GM23248 (cell line): ENCODE measurements around the gene DMRT1. TPM values are rescaled to one million over a fixed set of nuclear protein-coding genes. Genes with fewer than 3 reads are reported as not detected.

ENCODE experiments used
- DNase-seq: peaks from one replicate; pipeline ENCODE4 v3.0.0-alpha.2; 2015
- H2AFZ ChIP-seq: fragments of 200-600 bp; sonication (generic); 2 replicates; pipeline ENCODE4 v1.6.1; 2016; ENCODE audit warnings: antibody characterized with exemption
- H3F3A ChIP-seq: fragments of 200-600 bp; sonication (generic); 2 replicates; pipeline ENCODE4 v1.6.1; 2016; ENCODE audit warnings: mild to moderate bottlenecking, antibody characterized with exemption, mixed run types; ENCODE audit not compliant: insufficient read depth
- H3K27ac ChIP-seq: fragments of 200-600 bp; sonication (generic); 2 replicates; pipeline ENCODE4 v1.5.1; 2016; ENCODE audit warnings: mild to moderate bottlenecking
- H3K27me3 ChIP-seq: fragments of 200-600 bp; sonication (generic); replicated peaks from 2 replicates; pipeline ENCODE4 v1.6.1; 2016; ENCODE audit warnings: mild to moderate bottlenecking; ENCODE audit not compliant: insufficient read depth
- H3K36me3 ChIP-seq: fragments of 200-600 bp; sonication (generic); 2 replicates; pipeline ENCODE4 v1.6.1; 2016; ENCODE audit warnings: low read depth, mild to moderate bottlenecking
- H3K4me1 ChIP-seq: fragments of 200-600 bp; sonication (generic); 2 replicates; pipeline ENCODE4 v1.6.1; 2016; ENCODE audit warnings: mild to moderate bottlenecking; ENCODE audit not compliant: insufficient read depth
- H3K4me2 ChIP-seq: fragments of 200-600 bp; sonication (generic); one replicate; pipeline ENCODE4 v1.6.1; 2016; ENCODE audit warnings: mild to moderate bottlenecking; ENCODE audit not compliant: unreplicated experiment
- H3K4me3 ChIP-seq: fragments of 200-600 bp; sonication (generic); 2 replicates; pipeline ENCODE4 v1.5.1; 2016; ENCODE audit warnings: mild to moderate bottlenecking
- H3K79me2 ChIP-seq: fragments of 200-600 bp; sonication (generic); 2 replicates; pipeline ENCODE4 v1.6.1; 2016; ENCODE audit warnings: mild to moderate bottlenecking; ENCODE audit not compliant: insufficient read depth
- H3K9ac ChIP-seq: fragments of 200-600 bp; sonication (generic); 2 replicates; pipeline ENCODE4 v1.6.1; 2016; ENCODE audit warnings: mild to moderate bottlenecking
- H3K9me2 ChIP-seq: fragments of 200-600 bp; sonication (generic); 2 replicates; pipeline ENCODE4 v1.6.1; 2016; ENCODE audit warnings: mixed run types, mild to moderate bottlenecking, moderate library complexity; ENCODE audit not compliant: insufficient read depth
- H3K9me3 ChIP-seq: fragments of 200-600 bp; sonication (generic); one replicate; pipeline ENCODE4 v1.6.1; 2017; ENCODE audit warnings: low read depth
- H4K20me1 ChIP-seq: fragments of 200-600 bp; sonication (generic); 2 replicates; pipeline ENCODE4 v1.6.0; 2016; ENCODE audit not compliant: insufficient read depth
- EZH2 ChIP-seq: fragments of 200-600 bp; sonication (generic); IDR thresholded peaks from 2 replicates; pipeline ENCODE4 v1.6.1; 2018; ENCODE audit warnings: antibody characterized with exemption, mild to moderate bottlenecking; ENCODE audit not compliant: insufficient read depth, poor library complexity, severe bottlenecking
- EZH2phosphoT487 ChIP-seq: fragments of 200-600 bp; sonication (generic); IDR thresholded peaks from 2 replicates; pipeline ENCODE4 v1.6.1; 2018; ENCODE audit warnings: antibody characterized with exemption, moderate library complexity, mild to moderate bottlenecking, low read depth; ENCODE audit not compliant: insufficient read depth
- WGBS, 2 experiments: methylation state at CpG; one replicate each; pipeline ENCODE4 v1.1.6; 2015 to 2017; ENCODE audit warnings: low lambda C conversion rate in 2 of 2, low coverage in 1 of 2; ENCODE audit errors: missing lambda C conversion rate in 2 of 2; 5-methylcytosine and 5-hydroxymethylcytosine counted together
- in situ Hi-C: fragments of 300-500 bp; cut with MboI; formaldehyde crosslinking; loops from 2 replicates; pipeline ENCODE4 v1.15.0; 2020
- polyA plus RNA-seq: library from polyadenylated mRNA; unstranded; fragments of >200 nt; fragmentation: Nextera tagmentation; extraction: Ambion mirVana; gene quantifications from 2 replicates; pipeline ENCODE4 v1.2.1, GENCODE V29; 2016
- small RNA-seq: library from RNA; depleted of rRNA; stranded (forward); fragments of <200 nt; gene quantifications from one replicate; pipeline ENCODE3, GENCODE V24; 2014; ENCODE audit warnings: low read depth, low replicate concordance
- total RNA-seq: library from RNA; depleted of rRNA; stranded (reverse); fragments of >200 nt; shearing (Covaris generic); gene quantifications from 2 replicates; pipeline ENCODE4 v1.2.3, GENCODE V29; 2014; rRNA removed

Gene DMRT1
- total and polyA plus RNA-seq, 2 experiments from 2014 or later, result not detected

GRCh38 chr9:1013021-1013420 is 171.5 kb downstream of the DMRT1 start:
- H3K4me2 ChIP-seq, result no peak overlapping the region
- no peaks in the 10 kb centered on the region for H3K36me3 ChIP-seq
- no peaks in the 10 kb centered on the region for H3K4me1 ChIP-seq
- no peak for DNase-seq
- no peak overlapping the region for H2AFZ ChIP-seq
- TF ChIP-seq EZH2 (no peak), EZH2phosphoT487 (no peak)
- in situ Hi-C loops, result no loop called here
- H3K9me3 ChIP-seq, result no peaks in the 10 kb centered on the region
- no peak overlapping the region for H3K27ac ChIP-seq
- no peak overlapping the region for H3K4me3 ChIP-seq
- no peaks in the 10 kb centered on the region for H4K20me1 ChIP-seq
- no peaks in the 10 kb centered on the region for H3K79me2 ChIP-seq
- peaks cover 15% of the 10 kb centered on the region; the same call in 1 of the 2 replicates for H3K27me3 ChIP-seq
- H3F3A ChIP-seq, result no peaks in the 10 kb centered on the region
- no peak overlapping the region for H3K9ac ChIP-seq
- WGBS, 2 experiments, result 46 to 47% methylated on average over 5 of the region's 5 CpGs
- H3K9me2 ChIP-seq, result no peaks in the 10 kb centered on the region

GRCh38 chr9:1014225-1014624 is 172.7 kb downstream of the DMRT1 start:
- no peak overlapping the region for H2AFZ ChIP-seq
- no peaks in the 10 kb centered on the region for H3F3A ChIP-seq
- H3K4me3 ChIP-seq, result no peak overlapping the region
- no peak overlapping the region for H3K4me2 ChIP-seq
- H3K27ac ChIP-seq, result no peak overlapping the region
- 53 to 60% methylated on average over 4 of the region's 4 CpGs for WGBS, 2 experiments
- no peaks in the 10 kb centered on the region for H4K20me1 ChIP-seq
- H3K79me2 ChIP-seq, result no peaks in the 10 kb centered on the region
- no peaks in the 10 kb centered on the region for H3K9me2 ChIP-seq
- H3K27me3 ChIP-seq, result peaks cover 15% of the 10 kb centered on the region
- no peak overlapping the region for H3K9ac ChIP-seq
- no peaks in the 10 kb centered on the region for H3K36me3 ChIP-seq
- no peaks in the 10 kb centered on the region for H3K4me1 ChIP-seq
- no peaks in the 10 kb centered on the region for H3K9me3 ChIP-seq
- DNase-seq, result no peak
- in situ Hi-C loops, result no loop called here
- TF ChIP-seq EZH2 (no peak), EZH2phosphoT487 (no peak)

- Histone ChIP-seq H3K27ac (no peak overlapping the region), H4K20me1 (no peaks in the 10 kb centered on the region), H3K79me2 (no peaks in the 10 kb centered on the region), H3K9me3 (no peaks in the 10 kb centered on the region), H3K27me3 (peaks cover 15% of the 10 kb centered on the region), H3K4me3 (no peak overlapping the region), H3K4me2 (no peak overlapping the region), H3K4me1 (no peaks in the 10 kb centered on the region), H3F3A (no peaks in the 10 kb centered on the region), H2AFZ (no peak overlapping the region), H3K9me2 (no peaks in the 10 kb centered on the region), H3K9ac (no peak overlapping the region), H3K36me3 (no peaks in the 10 kb centered on the region)
- in situ Hi-C loops, result no loop called here
- no peak for DNase-seq
- 50 to 54% methylated on average over 2 of the region's 2 CpGs for WGBS, 2 experiments
- TF ChIP-seq EZH2phosphoT487 (no peak), EZH2 (no peak)
These were observed 173.1 kb downstream of the DMRT1 start for GRCh38 chr9:1014640-1015039.

GRCh38 chr9:1018121-1018520 is 176.6 kb downstream of the DMRT1 start:
- no peak overlapping the region for H3K4me3 ChIP-seq
- DNase-seq, result peak; percentile 60
- WGBS, 2 experiments, result 10 to 15% methylated on average over 10 of the region's 10 CpGs

More at GRCh38 chr9:1018121-1018520, 176.6 kb downstream of the DMRT1 start:
- Histone ChIP-seq H3K9me3 (no peaks in the 10 kb centered on the region), H3K9me2 (no peaks in the 10 kb centered on the region), H3K27me3 (peaks cover 13% of the 10 kb centered on the region), H3K36me3 (no peaks in the 10 kb centered on the region), H3F3A (no peaks in the 10 kb centered on the region), H2AFZ (no peak overlapping the region), H3K4me1 (no peaks in the 10 kb centered on the region), H3K27ac (no peak overlapping the region), H3K4me2 (no peak overlapping the region), H4K20me1 (no peaks in the 10 kb centered on the region), H3K79me2 (no peaks in the 10 kb centered on the region), H3K9ac (no peak overlapping the region)
- in situ Hi-C loops, result no loop called here
- TF ChIP-seq EZH2 (no peak), EZH2phosphoT487 (no peak)

Small RNAs within 50 kb of the gene (small RNA-seq; reads per million reads assigned to genes)
- gene RNU6-1073P, result not detected

Other genes with a start within 250 kb of the DMRT1 start
- not detected in 2 replicates for gene DMRT3, start 135.0 kb downstream of the DMRT1 start, total RNA-seq
- gene DMRT3, start 135.0 kb downstream of the DMRT1 start, polyA plus RNA-seq, result not detected in 2 replicates
- gene DMRT2, start 208.7 kb downstream of the DMRT1 start, total RNA-seq, result not detected in 2 replicates
- 0.19 TPM in 1 of 2 replicates, not detected in the other for gene DMRT2, start 208.7 kb downstream of the DMRT1 start, polyA plus RNA-seq